H1 (cell line): ENCODE results near the gene FRK. TPM values are rescaled to one million over a fixed set of nuclear protein-coding genes. Genes with fewer than 3 reads are reported as not detected.

ENCODE experiments used
- CTCF ChIA-PET: fragments of 300-600 bp; sonication (Branson Sonifier 250); formaldehyde crosslinking; loops from one replicate; lab custom pipeline; 2021; ENCODE audit not compliant: partially characterized antibody; lab: Charles Lee
- POLR2A ChIA-PET: fragments of 300-600 bp; sonication (Branson Sonifier 250); formaldehyde crosslinking; loops from one replicate; lab custom pipeline; 2021; ENCODE audit warnings: inconsistent platforms; ENCODE audit not compliant: partially characterized antibody; lab: Charles Lee
- DNase-seq, 2 experiments: peaks; one replicate each; pipeline versions ENCODE4 v3.0.0 to v3.0.0-alpha.2; 2010 to 2022; ENCODE audit warnings: low spot score in 2 of 2, low read depth in 1 of 2, mixed read lengths in 1 of 2
- FAIRE-seq: peaks from 2 replicates; lab custom pipeline; 2011; peaks lifted over from hg19 to GRCh38; lab: Jason Lieb, UNC
- H2AFZ ChIP-seq: 2 replicates; pipeline ENCODE4 v1.8.1; 2012; ENCODE audit warnings: low read length, inconsistent platforms
- H2AK5ac ChIP-seq: 2 replicates; pipeline ENCODE4 v1.6.1; 2013; ENCODE audit warnings: low read depth, low read length
- H2BK120ac ChIP-seq: replicated peaks from 2 replicates; pipeline ENCODE3; 2013; ENCODE audit warnings: low read depth, low read length, inconsistent platforms
- H2BK12ac ChIP-seq: 2 replicates; pipeline ENCODE4 v1.6.1; 2013; ENCODE audit warnings: low read depth, low read length
- H2BK15ac ChIP-seq: 2 replicates; pipeline ENCODE4 v1.6.1; 2013; ENCODE audit warnings: low read length
- H2BK20ac ChIP-seq: 2 replicates; pipeline ENCODE4 v1.6.1; 2013; ENCODE audit warnings: low read length
- H2BK5ac ChIP-seq: 2 replicates; pipeline ENCODE4 v1.6.1; 2013; ENCODE audit warnings: low read depth, low read length
- H3K14ac ChIP-seq: 2 replicates; pipeline ENCODE4 v1.6.1; 2013; ENCODE audit warnings: inconsistent platforms; ENCODE audit not compliant: insufficient read length
- H3K18ac ChIP-seq: 2 replicates; pipeline ENCODE4 v1.6.1; 2013; ENCODE audit warnings: low read length; ENCODE audit errors: extremely low read depth
- H3K23ac ChIP-seq: 2 replicates; pipeline ENCODE4 v1.6.1; 2013; ENCODE audit warnings: inconsistent platforms; ENCODE audit not compliant: insufficient read length
- H3K23me2 ChIP-seq: 2 replicates; pipeline ENCODE4 v1.6.1; 2013; ENCODE audit warnings: low read depth, low read length
- H3K27ac ChIP-seq: 2 replicates; pipeline ENCODE4 v1.6.1; 2011; ENCODE audit warnings: low read depth, low read length, inconsistent platforms
- H3K27me3 ChIP-seq, 4 experiments: replicated peaks in 1 of 4; 1 replicate in 1 of 4; 2 replicates in 3 of 4; pipeline versions ENCODE4 v1.6.1 to v1.8.1; 2011 to 2013; ENCODE audit warnings: low read length in 3 of 4, mild to moderate bottlenecking in 3 of 4, inconsistent platforms in 2 of 4, mixed read lengths in 2 of 4, moderate library complexity in 1 of 4; ENCODE audit not compliant: control insufficient read depth in 3 of 4, insufficient read depth in 3 of 4; ENCODE audit errors: extremely low read depth in 1 of 4
- H3K36me3 ChIP-seq, 4 experiments: 2 replicates each; pipeline versions ENCODE4 v1.6.1 to v1.8.1; 2011 to 2013; ENCODE audit warnings: mild to moderate bottlenecking in 4 of 4, low read length in 3 of 4, moderate library complexity in 2 of 4, control low read depth in 1 of 4, inconsistent platforms in 1 of 4; ENCODE audit not compliant: insufficient read depth in 4 of 4, control insufficient read depth in 2 of 4
- H3K4ac ChIP-seq: replicated peaks from 2 replicates; pipeline ENCODE3; 2013; ENCODE audit warnings: low read length, low read depth, mixed read lengths, inconsistent platforms; ENCODE audit not compliant: insufficient read length
- H3K4me1 ChIP-seq, 4 experiments: replicated peaks in 1 of 4; 1 replicate in 1 of 4; 2 replicates in 3 of 4; pipeline versions ENCODE4 v1.6.1 to v1.8.1; 2011 to 2013; ENCODE audit warnings: low read length in 3 of 4, inconsistent platforms in 2 of 4, mixed read lengths in 1 of 4; ENCODE audit not compliant: insufficient read depth in 4 of 4, control insufficient read depth in 3 of 4
- H3K4me2 ChIP-seq, 2 experiments: 2 replicates each; pipeline versions ENCODE4 v1.6.1 to v1.8.1; 2011 to 2013; ENCODE audit warnings: low read depth in 2 of 2, low read length in 2 of 2, control low read depth in 1 of 2, inconsistent platforms in 1 of 2, mild to moderate bottlenecking in 1 of 2; ENCODE audit not compliant: insufficient read depth in 1 of 2
- H3K4me3 ChIP-seq, 4 experiments: fragments of 200-600, 300-600 bp in 1 of 4; sonication (generic), shearing (Covaris generic), sonication (Bioruptor Twin) in 1 of 4; 2 replicates each; pipeline versions ENCODE4 v1.5.1 to v1.8.1; 2011 to 2016; ENCODE audit warnings: low read length in 4 of 4, low read depth in 3 of 4, control low read depth in 2 of 4, inconsistent platforms in 2 of 4, mild to moderate bottlenecking in 2 of 4, mixed read lengths in 1 of 4, moderate library complexity in 1 of 4; ENCODE audit not compliant: insufficient read depth in 2 of 4; ENCODE audit errors: extremely low read depth in 1 of 4
- H3K56ac ChIP-seq: replicated peaks from 2 replicates; pipeline ENCODE3; 2013; ENCODE audit warnings: low read depth, mild to moderate bottlenecking, mixed read lengths, low read length, inconsistent platforms; ENCODE audit not compliant: insufficient read length
- H3K79me1 ChIP-seq: 2 replicates; pipeline ENCODE4 v1.6.1; 2013; ENCODE audit warnings: low read depth, low read length, control low read depth
- H3K79me2 ChIP-seq, 2 experiments: 2 replicates each; pipeline versions ENCODE4 v1.6.1 to v1.8.1; 2012 to 2013; ENCODE audit warnings: low read length in 2 of 2, mild to moderate bottlenecking in 2 of 2, inconsistent platforms in 1 of 2; ENCODE audit not compliant: insufficient read depth in 2 of 2, control insufficient read depth in 1 of 2
- H3K9ac ChIP-seq, 4 experiments: replicated peaks in 1 of 4; 1 replicate in 1 of 4; 2 replicates in 3 of 4; pipeline versions ENCODE4 v1.6.1 to v1.8.1; 2011 to 2013; ENCODE audit warnings: low read depth in 3 of 4, low read length in 3 of 4, control low read depth in 2 of 4, mild to moderate bottlenecking in 2 of 4, moderate library complexity in 2 of 4, inconsistent platforms in 1 of 4; ENCODE audit errors: extremely low read depth in 1 of 4
- H3K9me3 ChIP-seq, 2 experiments: 2 replicates each; pipeline versions ENCODE4 v1.6.1 to v1.8.1; 2012 to 2013; ENCODE audit warnings: mild to moderate bottlenecking in 2 of 2, moderate library complexity in 2 of 2, control low read depth in 1 of 2, inconsistent platforms in 1 of 2, low read depth in 1 of 2, low read length in 1 of 2, mixed read lengths in 1 of 2; ENCODE audit not compliant: insufficient read depth in 2 of 2
- H4K20me1 ChIP-seq, 2 experiments: replicated peaks in 1 of 2; 2 replicates each; pipeline versions ENCODE3 to v1.8.1; 2011 to 2013; ENCODE audit warnings: inconsistent platforms in 2 of 2, low read length in 2 of 2, mild to moderate bottlenecking in 1 of 2; ENCODE audit not compliant: insufficient read depth in 2 of 2, control insufficient read depth in 1 of 2
- H4K5ac ChIP-seq: 2 replicates; pipeline ENCODE4 v1.6.1; 2013; ENCODE audit warnings: low read length, low read depth, mixed read lengths, inconsistent platforms; ENCODE audit not compliant: insufficient read length
- H4K8ac ChIP-seq: 2 replicates; pipeline ENCODE4 v1.8.0; 2013; ENCODE audit warnings: mild to moderate bottlenecking, moderate library complexity, low read length, inconsistent platforms; ENCODE audit not compliant: insufficient read depth; ENCODE audit errors: extremely low read depth
- H4K91ac ChIP-seq: replicated peaks from 2 replicates; pipeline ENCODE3; 2013; ENCODE audit warnings: low read length, mixed read lengths, inconsistent platforms; ENCODE audit not compliant: insufficient read length
- BACH1 ChIP-seq: IDR thresholded peaks from 2 replicates; pipeline ENCODE4 v1.6.1; 2012; ENCODE audit warnings: low read length, improper control_type of control experiment
- CEBPB ChIP-seq: IDR thresholded peaks from 2 replicates; pipeline ENCODE4 v1.6.1; 2012; ENCODE audit warnings: low read depth, low read length
- EP300 ChIP-seq, 2 experiments: IDR thresholded peaks; 1 replicate in 1 of 2; 2 replicates in 1 of 2; pipeline ENCODE4 v1.6.1; 2011 to 2012; ENCODE audit warnings: low read depth in 2 of 2, low read length in 2 of 2, mild to moderate bottlenecking in 2 of 2, borderline replicate concordance in 1 of 2, inconsistent platforms in 1 of 2, moderate library complexity in 1 of 2
- GTF2F1 ChIP-seq: IDR thresholded peaks from 2 replicates; pipeline ENCODE4 v1.6.1; 2012; ENCODE audit warnings: low read depth, low read length, improper control_type of control experiment, borderline replicate concordance
- HDAC2 ChIP-seq, 2 experiments: fragments of 300-600 bp in 1 of 2; sonication (generic) in 1 of 2; IDR thresholded peaks; 2 replicates each; pipeline ENCODE4 v1.6.1; 2011 to 2012; ENCODE audit warnings: low read depth in 2 of 2, low read length in 2 of 2, mild to moderate bottlenecking in 2 of 2, moderate library complexity in 2 of 2, borderline replicate concordance in 1 of 2, inconsistent platforms in 1 of 2
- NANOG ChIP-seq: IDR thresholded peaks from 2 replicates; pipeline ENCODE4 v1.6.1; 2011; ENCODE audit warnings: low read length, low read depth, mild to moderate bottlenecking, inconsistent platforms; ENCODE audit not compliant: insufficient read depth, poor library complexity, severe bottlenecking
- RFX5 ChIP-seq: IDR thresholded peaks from 2 replicates; pipeline ENCODE4 v1.6.1; 2011; ENCODE audit warnings: low read depth, low read length, improper control_type of control experiment, borderline replicate concordance
- RXRA ChIP-seq: IDR thresholded peaks from 2 replicates; pipeline ENCODE4 v1.6.1; 2011; ENCODE audit warnings: low read depth, mild to moderate bottlenecking, low read length, moderate library complexity; ENCODE audit not compliant: insufficient read depth
- TBP ChIP-seq: IDR thresholded peaks from 2 replicates; pipeline ENCODE4 v1.6.1; 2011; ENCODE audit warnings: low read depth, low read length, improper control_type of control experiment
- TEAD4 ChIP-seq: IDR thresholded peaks from 2 replicates; pipeline ENCODE4 v1.6.1; 2012; ENCODE audit warnings: low read depth, low read length, inconsistent platforms, mixed read lengths
- WGBS, 2 experiments: shearing (Covaris generic) in 1 of 2; methylation state at CpG; one replicate each; pipeline versions ENCODE4 v1.1.6 to v1.1.7; 2013 to 2015; ENCODE audit warnings: low lambda C conversion rate in 2 of 2, mixed read lengths in 2 of 2, inconsistent platforms in 1 of 2, low coverage in 1 of 2, missing lambda C conversion rate in 1 of 2; ENCODE audit not compliant: insufficient replicate concordance in 2 of 2, insufficient coverage in 1 of 2, insufficient read length in 1 of 2; ENCODE audit errors: extremely low coverage in 1 of 2, missing lambda C conversion rate in 1 of 2; 5-methylcytosine and 5-hydroxymethylcytosine counted together
- polyA plus RNA-seq, 7 experiments: library from polyadenylated mRNA; depleted of rRNA in 3 of 7; stranded (reverse) in 5 of 7; unstranded in 2 of 7; fragments of >200 nt in 5 of 7; fragments of 200-250 nt in 2 of 7; gene quantifications; 1 replicate in 5 of 7; 2 replicates in 1 of 7; 4 replicates in 1 of 7; pipeline versions ENCODE4 v1.2.1 to v1.2.3, GENCODE V29; 2011 to 2013; ENCODE audit warnings: missing spikeins in 2 of 7, mixed read lengths in 2 of 7
- total RNA-seq: library from RNA; stranded (reverse); fragmentation: NEBNext Ultra II Directional; extraction: Animal tissue kit (Norgen Biotek cat#: 25700); gene quantifications from 2 replicates; pipeline ENCODE4 v1.2.1, GENCODE V29; 2021

The FRK gene
- total and polyA plus RNA-seq, 2 of the 8 experiments (the other 6 are each of a cell fraction or from before 2014, with no cell fraction given) = 0.11 to 0.24 TPM

DNA sequence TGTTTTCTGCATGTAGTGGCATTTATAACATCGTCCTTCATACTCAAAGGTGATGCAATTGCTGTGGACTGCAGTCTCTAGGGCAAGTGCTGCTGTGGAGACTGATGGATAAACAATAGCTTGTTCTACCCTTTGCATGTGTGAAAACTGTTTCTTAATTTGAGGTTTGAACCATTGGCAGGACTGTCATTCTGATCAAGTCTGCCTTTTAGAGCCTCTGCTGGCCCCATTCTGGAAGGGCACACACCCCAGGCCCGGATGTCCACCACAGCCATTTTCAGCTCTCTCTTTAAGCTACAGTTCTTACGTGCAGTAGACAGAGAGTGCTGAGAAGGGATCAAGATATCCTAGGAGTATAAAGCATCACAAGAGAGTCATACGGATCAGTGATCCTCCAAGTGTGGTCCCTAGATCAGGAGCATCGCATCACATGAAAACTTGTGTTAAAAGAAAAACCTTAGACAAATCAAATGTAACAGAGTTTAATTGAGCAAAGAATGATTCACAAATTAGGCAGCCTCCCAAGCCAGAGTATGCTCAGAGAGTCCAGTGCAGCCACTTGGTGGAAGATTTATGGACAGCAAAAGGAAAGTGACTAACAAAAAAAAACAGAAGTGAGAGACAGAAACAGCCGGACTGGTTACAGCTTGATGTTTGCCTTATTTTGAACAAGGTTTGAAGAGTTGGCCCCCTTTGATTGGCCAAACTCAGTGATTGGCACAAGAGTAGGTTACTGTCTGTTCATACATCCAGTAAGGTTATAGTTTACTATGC, 52.0 kb downstream of the FRK start:
- POLR2A ChIA-PET = interaction anchor here (1.3 kb wide), 1 partner anchor 90 kb away, joined by 3 read pairs; no protein-coding TSS in a partner anchor

More for the DNA sequence above, 52.0 kb downstream of the FRK start:
- CTCF ChIA-PET = interaction anchor here (0.6 to 2.0 kb wide), 8 partner anchors 10 to 103 kb away, joined by 3 to 11 read pairs (median 3); no protein-coding TSS in a partner anchor
- Histone ChIP-seq H3K4me2 (no peak overlapping the region), H3K56ac (no peak overlapping the region), H3K9ac (no peak overlapping the region), H3K14ac (no peak overlapping the region), H2BK120ac (no peak overlapping the region), H3K27ac (no peak overlapping the region), H4K8ac (no peak overlapping the region), H2BK20ac (no peak overlapping the region), H3K18ac (no peak overlapping the region), H3K4me1 (peaks cover 0 to 3% (median 0%) of the 10 kb centered on the region in 4 experiments; a peak in 1 of 7 replicates), H4K91ac (no peak overlapping the region), H3K23me2 (no peaks in the 10 kb centered on the region), H4K20me1 (no peaks in the 10 kb centered on the region)
- WGBS, 2 experiments = 89% methylated on average over 6 of the region's 6 CpGs; no CpG with 5 or more reads in 1 of the 2 experiments
- no peak for FAIRE-seq
- TF ChIP-seq GTF2F1 = no peak
- no peak for TF ChIP-seq BACH1
- TF ChIP-seq NANOG = no peak
- no peak for TF ChIP-seq EP300 (IDR thresholded peaks at IDR 0.05; ENCODE audit: borderline replicate concordance in 1 of 2, low read depth in 2 of 2, low read length in 2 of 2)
- TF ChIP-seq TBP = no peak
- no peak for TF ChIP-seq HDAC2 (IDR thresholded peaks at IDR 0.05; ENCODE audit: borderline replicate concordance in 1 of 2, low read depth in 2 of 2, low read length in 2 of 2)
- TF ChIP-seq RFX5 = no peak
- TF ChIP-seq CEBPB = no peak
- TF ChIP-seq RXRA = no peak
- no peak for TF ChIP-seq TEAD4
- TF ChIP-seq, all 59 proteins: peak for 0
- DNase-seq = no peak
- H2BK5ac ChIP-seq = no peak overlapping the region
- no peak overlapping the region for H2BK15ac ChIP-seq
- H3K4me3 ChIP-seq = no peak overlapping the region
- 0 out of 2 replicates have a peak overlapping the region, but pooled peaks have one; percentile 83 for H2AFZ ChIP-seq
- H3K4ac ChIP-seq = no peak overlapping the region
- H4K5ac ChIP-seq = no peak overlapping the region
- H3K79me2 ChIP-seq = no peaks in the 10 kb centered on the region
- H3K79me1 ChIP-seq = no peaks in the 10 kb centered on the region
- H3K9me3 ChIP-seq = no peaks in the 10 kb centered on the region
- no peak overlapping the region for H3K23ac ChIP-seq
- H3K27me3 ChIP-seq = no peaks in the 10 kb centered on the region
- no peaks in the 10 kb centered on the region for H3K36me3 ChIP-seq
- H2BK12ac ChIP-seq = no peak overlapping the region
- H2AK5ac ChIP-seq = no peak overlapping the region
